IMR-90 (cell line): ENCODE results near the gene MLYCD. TPM values are rescaled to one million over a fixed set of nuclear protein-coding genes. Genes with fewer than 3 reads are reported as not detected.

Experiments used
- ATAC-seq: fragments of 200-7000 bp; cut with Tn5 transposase; 2 replicates; pipeline ENCODE4 v1.9.1; 2020; ENCODE audit warnings: low read depth, mild to moderate bottlenecking, moderate library complexity
- BruUV-seq: library from RNA; stranded (reverse); fragments of 400-500 nt; replicated peaks from 2 replicates; lab custom pipeline; 2021; lab: Mats Ljungman, UMichigan
- CTCF ChIA-PET: fragments of 300-600 bp; formaldehyde crosslinking; extraction: SDS; loops from one replicate; lab custom pipeline; 2021; ENCODE audit warnings: antibody characterized with exemption; lab: Yijun Ruan, JAX
- POLR2A ChIA-PET: fragments of 300-600 bp; sonication (Branson Sonifier 250); formaldehyde crosslinking; loops from one replicate; lab custom pipeline; 2022; ENCODE audit warnings: antibody characterized with exemption; ENCODE audit not compliant: unreplicated experiment; lab: Charles Lee
- DNase-seq: peaks from one replicate; pipeline ENCODE4 v3.0.0; 2013
- H2AFZ ChIP-seq: replicated peaks from 2 replicates; pipeline ENCODE3; 2013; ENCODE audit warnings: low read length, mild to moderate bottlenecking; ENCODE audit not compliant: poor library complexity
- H2AK5ac ChIP-seq: 2 replicates; pipeline ENCODE4 v1.6.1; 2013; ENCODE audit warnings: low read depth, low read length, inconsistent platforms
- H2AK9ac ChIP-seq: replicated peaks from 2 replicates; pipeline ENCODE3; 2013; ENCODE audit warnings: mild to moderate bottlenecking, low read depth, low read length, moderate library complexity; ENCODE audit not compliant: poor library complexity
- H2BK120ac ChIP-seq: 2 replicates; pipeline ENCODE4 v1.6.1; 2013; ENCODE audit warnings: low read depth, low read length, inconsistent platforms
- H2BK15ac ChIP-seq: 3 replicates; pipeline ENCODE4 v1.6.1; 2013; ENCODE audit warnings: low read depth, low read length, inconsistent platforms
- H2BK20ac ChIP-seq: 2 replicates; pipeline ENCODE4 v1.6.1; 2013; ENCODE audit warnings: low read depth, mild to moderate bottlenecking, inconsistent platforms, low read length, moderate library complexity
- H2BK5ac ChIP-seq: 2 replicates; pipeline ENCODE4 v1.6.1; 2013; ENCODE audit warnings: mild to moderate bottlenecking, low read depth, low read length, inconsistent platforms; ENCODE audit not compliant: poor library complexity, severe bottlenecking
- H3K14ac ChIP-seq: replicated peaks from 2 replicates; pipeline ENCODE4 v1.6.1; 2013; ENCODE audit warnings: low read depth, low read length, inconsistent platforms
- H3K18ac ChIP-seq: 2 replicates; pipeline ENCODE4 v1.6.1; 2013; ENCODE audit warnings: low read depth, low read length, control low read depth
- H3K23ac ChIP-seq: 2 replicates; pipeline ENCODE4 v1.6.1; 2013; ENCODE audit warnings: low read depth, low read length, inconsistent platforms
- H3K27ac ChIP-seq: 2 replicates; pipeline ENCODE4 v1.5.1; 2013; ENCODE audit warnings: mild to moderate bottlenecking, control low read depth, low read length; ENCODE audit not compliant: insufficient read depth
- H3K27me3 ChIP-seq: 2 replicates; pipeline ENCODE4 v1.6.1; 2013; ENCODE audit warnings: low read length; ENCODE audit not compliant: control insufficient read depth, insufficient read depth
- H3K36me3 ChIP-seq: 2 replicates; pipeline ENCODE4 v1.6.1; 2013; ENCODE audit warnings: low read length, mixed read lengths; ENCODE audit not compliant: control insufficient read depth, insufficient read depth
- H3K4ac ChIP-seq: 2 replicates; pipeline ENCODE4 v1.6.1; 2013; ENCODE audit warnings: low read depth, low read length, inconsistent platforms
- H3K4me1 ChIP-seq: 2 replicates; pipeline ENCODE4 v1.6.1; 2013; ENCODE audit warnings: low read length, mixed read lengths; ENCODE audit not compliant: control insufficient read depth, insufficient read depth
- H3K4me2 ChIP-seq: 2 replicates; pipeline ENCODE4 v1.6.1; 2013; ENCODE audit warnings: low read depth, mild to moderate bottlenecking, control low read depth, low read length, moderate library complexity
- H3K4me3 ChIP-seq: 2 replicates; pipeline ENCODE4 v1.5.1; 2013; ENCODE audit warnings: low read depth, mild to moderate bottlenecking, control low read depth, low read length, moderate library complexity; ENCODE audit not compliant: insufficient read depth
- H3K56ac ChIP-seq: 2 replicates; pipeline ENCODE4 v1.6.1; 2013; ENCODE audit warnings: low read length, inconsistent platforms; ENCODE audit not compliant: insufficient read depth; ENCODE audit errors: extremely low read depth
- H3K79me1 ChIP-seq, 2 experiments: 2 replicates each; pipeline ENCODE4 v1.6.1; 2013; ENCODE audit warnings: low read length in 2 of 2, inconsistent platforms in 1 of 2, low read depth in 1 of 2
- H3K9ac ChIP-seq: 2 replicates; pipeline ENCODE4 v1.6.1; 2013; ENCODE audit warnings: low read depth, low read length, control low read depth
- H3K9me1 ChIP-seq: 2 replicates; pipeline ENCODE4 v1.6.1; 2013; ENCODE audit warnings: low read length, inconsistent platforms; ENCODE audit not compliant: insufficient read depth
- H3K9me3 ChIP-seq: 2 replicates; pipeline ENCODE4 v1.6.1; 2013; ENCODE audit warnings: low read length; ENCODE audit not compliant: control insufficient read depth, insufficient read depth
- H4K20me1 ChIP-seq: 2 replicates; pipeline ENCODE4 v1.6.1; 2013; ENCODE audit warnings: low read length, inconsistent platforms; ENCODE audit not compliant: insufficient read depth
- H4K5ac ChIP-seq: 2 replicates; pipeline ENCODE4 v1.6.1; 2013; ENCODE audit warnings: mild to moderate bottlenecking, low read depth, low read length, control low read depth
- H4K8ac ChIP-seq, 2 experiments: 2 replicates each; pipeline ENCODE4 v1.6.1; 2013; ENCODE audit warnings: low read depth in 2 of 2, low read length in 2 of 2, control low read depth in 1 of 2, inconsistent platforms in 1 of 2
- H4K91ac ChIP-seq: 2 replicates; pipeline ENCODE4 v1.6.1; 2013; ENCODE audit warnings: low read depth, low read length, inconsistent platforms; ENCODE audit not compliant: insufficient read depth
- BHLHE40 ChIP-seq: fragments of 150-350 bp; IDR thresholded peaks from 2 replicates; pipeline ENCODE4 v1.6.1; 2016; ENCODE audit warnings: mild to moderate bottlenecking, low read depth, low read length
- CEBPB ChIP-seq: IDR thresholded peaks from 2 replicates; pipeline ENCODE4 v1.6.1; 2012; ENCODE audit warnings: low read depth, low read length, improper control_type of control experiment
- CHD1 ChIP-seq: IDR thresholded peaks from 2 replicates; pipeline ENCODE4 v1.6.1; 2012; ENCODE audit warnings: low read depth, low read length, improper control_type of control experiment
- FOS ChIP-seq: fragments of 150-350 bp; IDR thresholded peaks from 2 replicates; pipeline ENCODE4 v1.6.1; 2016; ENCODE audit warnings: low read depth, low read length
- MAFK ChIP-seq: IDR thresholded peaks from 2 replicates; pipeline ENCODE4 v1.6.1; 2012; ENCODE audit warnings: low read depth, low read length, improper control_type of control experiment
- MAZ ChIP-seq: IDR thresholded peaks from 2 replicates; pipeline ENCODE4 v1.6.1; 2012; ENCODE audit warnings: low read depth, mild to moderate bottlenecking, low read length, improper control_type of control experiment, moderate library complexity, borderline replicate concordance
- MXI1 ChIP-seq: IDR thresholded peaks from 2 replicates; pipeline ENCODE4 v1.6.1; 2012; ENCODE audit warnings: low read depth, mild to moderate bottlenecking, low read length, moderate library complexity, borderline replicate concordance
- NFE2L2 ChIP-seq: fragments of 150-350 bp; IDR thresholded peaks from 2 replicates; pipeline ENCODE4 v1.6.1; 2016; ENCODE audit warnings: low read depth, mild to moderate bottlenecking, low read length
- POLR2A ChIP-seq: IDR thresholded peaks from 2 replicates; pipeline ENCODE4 v1.6.1; 2012; ENCODE audit warnings: mild to moderate bottlenecking, low read depth, low read length
- RAD21 ChIP-seq: IDR thresholded peaks from 2 replicates; pipeline ENCODE4 v1.6.1; 2012; ENCODE audit warnings: low read length, improper control_type of control experiment
- RCOR1 ChIP-seq: IDR thresholded peaks from 2 replicates; pipeline ENCODE4 v1.6.1; 2012; ENCODE audit warnings: mild to moderate bottlenecking, low read length, improper control_type of control experiment; ENCODE audit not compliant: insufficient replicate concordance
- RFX5 ChIP-seq: IDR thresholded peaks from 2 replicates; pipeline ENCODE4 v1.8.0; 2012; ENCODE audit warnings: low read depth, mild to moderate bottlenecking, low read length, moderate library complexity
- SMC3 ChIP-seq: fragments of 150-350 bp; IDR thresholded peaks from 2 replicates; pipeline ENCODE4 v1.6.1; 2016; ENCODE audit warnings: low read depth, mild to moderate bottlenecking, antibody characterized with exemption, low read length, moderate library complexity
- USF2 ChIP-seq: fragments of 150-350 bp; IDR thresholded peaks from 2 replicates; pipeline ENCODE4 v1.6.1; 2017; ENCODE audit warnings: mild to moderate bottlenecking, antibody characterized with exemption, low read length, low read depth
- WGBS, 2 experiments: methylation state at CpG; one replicate each; pipeline versions ENCODE4 v1.1.5 to v1.1.7; 2013; ENCODE audit warnings: missing lambda C conversion rate in 2 of 2; ENCODE audit not compliant: insufficient read length in 1 of 2; ENCODE audit errors: extremely low coverage in 2 of 2; 5-methylcytosine and 5-hydroxymethylcytosine counted together
- dilution Hi-C: fragments of 300-500 bp; cut with HindIII; formaldehyde crosslinking; loops from one replicate; pipeline ENCODE4 v1.14.3; 2018; ENCODE audit warnings: low sequenced_read_pairs; ENCODE audit not compliant: unreplicated experiment
- in situ Hi-C: fragments of 300-500 bp; cut with MboI; formaldehyde crosslinking; loops from 3 replicates; pipeline ENCODE4 v1.14.3; 2019; ENCODE audit warnings: low sequenced_read_pairs, inconsistent platforms, mixed read lengths
- intact Hi-C: fragments of 100-400 bp; cut with micrococcal nuclease; formaldehyde crosslinking; loops from 2 replicates; pipeline ENCODE4 v1.10.0; 2022
- polyA plus RNA-seq, 3 experiments: library from polyadenylated mRNA; depleted of rRNA; stranded (reverse); fragments of >200 nt; gene quantifications; 2 replicates each; pipeline ENCODE4 v1.2.3, GENCODE V29; 2012; ENCODE audit warnings: low replicate concordance in 1 of 3
- total RNA-seq: library from RNA; depleted of rRNA; stranded (reverse); fragments of >200 nt; gene quantifications from 2 replicates; pipeline ENCODE4 v1.2.3, GENCODE V29; 2012
- TF ChIP-seq, protein P1 (sequence below): conservative IDR thresholded peaks from 2 replicates; pipeline ENCODE4 v1.5.1; 2012; ENCODE audit warnings: mild to moderate bottlenecking, low read depth, low read length, improper control_type of control experiment
- TF ChIP-seq, protein P2 (sequence below): fragments of 150-350 bp; IDR thresholded peaks from 2 replicates; pipeline ENCODE4 v1.6.1; 2016; ENCODE audit warnings: low read depth, mild to moderate bottlenecking, low read length, moderate library complexity, borderline replicate concordance

Gene MLYCD
- total and polyA plus RNA-seq, 2 of the 4 experiments (the other 2 are of a cell fraction): 1.9 to 2.7 TPM

DNA sequence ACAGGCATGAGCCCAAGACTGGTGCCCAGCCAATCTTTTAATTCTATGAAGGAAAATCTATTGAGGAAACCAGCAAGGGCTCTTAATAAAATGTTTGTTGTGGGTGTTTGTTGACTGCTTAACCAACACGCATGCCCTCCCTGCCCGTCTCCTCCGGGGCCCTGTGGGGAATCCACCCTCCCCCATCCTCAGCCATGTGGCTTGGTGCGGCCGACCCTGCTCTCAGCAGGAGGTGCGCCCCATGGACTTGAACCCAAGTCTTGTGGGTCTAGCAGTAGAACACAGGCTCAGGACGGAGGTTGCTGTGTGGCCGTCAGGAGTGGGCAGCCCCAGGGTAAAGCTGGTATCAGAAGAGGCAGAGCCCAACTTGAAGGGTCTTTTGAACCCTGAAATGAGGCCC, 45.1 kb upstream of the MLYCD start:
- DNase-seq: no peak
- H3K27ac ChIP-seq: no peak overlapping the region
- no peak overlapping the region for H2BK5ac ChIP-seq
- H2AK9ac ChIP-seq: no peak overlapping the region
- no peak overlapping the region for H3K18ac ChIP-seq
- H3K36me3 ChIP-seq: no peaks in the 10 kb centered on the region
- no peak overlapping the region for H3K4me3 ChIP-seq
- no peak overlapping the region for H2BK120ac ChIP-seq
- H3K14ac ChIP-seq: no peak overlapping the region
- in situ Hi-C loops (loop anchor here (25.0 kb wide), 1 partner anchor 1592 kb away; no protein-coding TSS in a partner anchor), dilution Hi-C loops (no loop called here), intact Hi-C loops (no loop called here)
- H3K56ac ChIP-seq: no peak overlapping the region
- 100% methylated on average over 2 of the region's 8 CpGs; no CpG with 5 or more reads in 1 of the 2 experiments for WGBS, 2 experiments
- no peak overlapping the region for H2AFZ ChIP-seq
- H2AK5ac ChIP-seq: no peak overlapping the region
- H3K27me3 ChIP-seq: peaks cover 30% of the 10 kb centered on the region
- H4K91ac ChIP-seq: no peak overlapping the region
- H3K9me3 ChIP-seq: no peaks in the 10 kb centered on the region; the same call in 1 of the 2 replicates
- no peak overlapping the region for H3K4me2 ChIP-seq
- H2BK15ac ChIP-seq: no peak overlapping the region
- no peak overlapping the region for H3K4ac ChIP-seq
- H3K9me1 ChIP-seq: no peaks in the 10 kb centered on the region
- no peak overlapping the region for H2BK20ac ChIP-seq
- ChIA-PET CTCF (no interaction called here), POLR2A (no interaction called here)
- H3K4me1 ChIP-seq: no peaks in the 10 kb centered on the region
- TF ChIP-seq, protein P1, sequence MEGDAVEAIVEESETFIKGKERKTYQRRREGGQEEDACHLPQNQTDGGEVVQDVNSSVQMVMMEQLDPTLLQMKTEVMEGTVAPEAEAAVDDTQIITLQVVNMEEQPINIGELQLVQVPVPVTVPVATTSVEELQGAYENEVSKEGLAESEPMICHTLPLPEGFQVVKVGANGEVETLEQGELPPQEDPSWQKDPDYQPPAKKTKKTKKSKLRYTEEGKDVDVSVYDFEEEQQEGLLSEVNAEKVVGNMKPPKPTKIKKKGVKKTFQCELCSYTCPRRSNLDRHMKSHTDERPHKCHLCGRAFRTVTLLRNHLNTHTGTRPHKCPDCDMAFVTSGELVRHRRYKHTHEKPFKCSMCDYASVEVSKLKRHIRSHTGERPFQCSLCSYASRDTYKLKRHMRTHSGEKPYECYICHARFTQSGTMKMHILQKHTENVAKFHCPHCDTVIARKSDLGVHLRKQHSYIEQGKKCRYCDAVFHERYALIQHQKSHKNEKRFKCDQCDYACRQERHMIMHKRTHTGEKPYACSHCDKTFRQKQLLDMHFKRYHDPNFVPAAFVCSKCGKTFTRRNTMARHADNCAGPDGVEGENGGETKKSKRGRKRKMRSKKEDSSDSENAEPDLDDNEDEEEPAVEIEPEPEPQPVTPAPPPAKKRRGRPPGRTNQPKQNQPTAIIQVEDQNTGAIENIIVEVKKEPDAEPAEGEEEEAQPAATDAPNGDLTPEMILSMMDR: no peak
- TF ChIP-seq MAFK (no peak), NFE2L2 (no peak), CEBPB (no peak), SMC3 (no peak), FOS (no peak), MXI1 (no peak), BHLHE40 (no peak), POLR2A (no peak), RCOR1 (no peak), RFX5 (no peak), USF2 (no peak), CHD1 (no peak), MAZ (no peak), RAD21 (no peak)
- TF ChIP-seq, protein P2, sequence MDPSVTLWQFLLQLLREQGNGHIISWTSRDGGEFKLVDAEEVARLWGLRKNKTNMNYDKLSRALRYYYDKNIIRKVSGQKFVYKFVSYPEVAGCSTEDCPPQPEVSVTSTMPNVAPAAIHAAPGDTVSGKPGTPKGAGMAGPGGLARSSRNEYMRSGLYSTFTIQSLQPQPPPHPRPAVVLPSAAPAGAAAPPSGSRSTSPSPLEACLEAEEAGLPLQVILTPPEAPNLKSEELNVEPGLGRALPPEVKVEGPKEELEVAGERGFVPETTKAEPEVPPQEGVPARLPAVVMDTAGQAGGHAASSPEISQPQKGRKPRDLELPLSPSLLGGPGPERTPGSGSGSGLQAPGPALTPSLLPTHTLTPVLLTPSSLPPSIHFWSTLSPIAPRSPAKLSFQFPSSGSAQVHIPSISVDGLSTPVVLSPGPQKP: no peak
- H4K20me1 ChIP-seq: no peaks in the 10 kb centered on the region
- no peak overlapping the region for H3K9ac ChIP-seq
- H4K8ac ChIP-seq: no peak overlapping the region
- BruUV-seq: no TSS peak
- H4K5ac ChIP-seq: no peak overlapping the region
- H3K79me1 ChIP-seq: no peaks in the 10 kb centered on the region
- ATAC-seq: no peak
- no peak overlapping the region for H3K23ac ChIP-seq
